ENCODE data around the gene PTPRK.

GRCh38 chr6:128259029-128259724 is 261.2 kb downstream of the PTPRK start:
- no peak for TF ChIP-seq POLR2A (IDR thresholded peaks at IDR 0.05)
- TF ChIP-seq, protein P1, sequence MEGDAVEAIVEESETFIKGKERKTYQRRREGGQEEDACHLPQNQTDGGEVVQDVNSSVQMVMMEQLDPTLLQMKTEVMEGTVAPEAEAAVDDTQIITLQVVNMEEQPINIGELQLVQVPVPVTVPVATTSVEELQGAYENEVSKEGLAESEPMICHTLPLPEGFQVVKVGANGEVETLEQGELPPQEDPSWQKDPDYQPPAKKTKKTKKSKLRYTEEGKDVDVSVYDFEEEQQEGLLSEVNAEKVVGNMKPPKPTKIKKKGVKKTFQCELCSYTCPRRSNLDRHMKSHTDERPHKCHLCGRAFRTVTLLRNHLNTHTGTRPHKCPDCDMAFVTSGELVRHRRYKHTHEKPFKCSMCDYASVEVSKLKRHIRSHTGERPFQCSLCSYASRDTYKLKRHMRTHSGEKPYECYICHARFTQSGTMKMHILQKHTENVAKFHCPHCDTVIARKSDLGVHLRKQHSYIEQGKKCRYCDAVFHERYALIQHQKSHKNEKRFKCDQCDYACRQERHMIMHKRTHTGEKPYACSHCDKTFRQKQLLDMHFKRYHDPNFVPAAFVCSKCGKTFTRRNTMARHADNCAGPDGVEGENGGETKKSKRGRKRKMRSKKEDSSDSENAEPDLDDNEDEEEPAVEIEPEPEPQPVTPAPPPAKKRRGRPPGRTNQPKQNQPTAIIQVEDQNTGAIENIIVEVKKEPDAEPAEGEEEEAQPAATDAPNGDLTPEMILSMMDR (IDR thresholded peaks at IDR 0.05): no peak

Measured in lower leg skin (tissue), 3 donors.